ENCODE data around the gene SELENOH.

The SELENOH gene

DNA sequence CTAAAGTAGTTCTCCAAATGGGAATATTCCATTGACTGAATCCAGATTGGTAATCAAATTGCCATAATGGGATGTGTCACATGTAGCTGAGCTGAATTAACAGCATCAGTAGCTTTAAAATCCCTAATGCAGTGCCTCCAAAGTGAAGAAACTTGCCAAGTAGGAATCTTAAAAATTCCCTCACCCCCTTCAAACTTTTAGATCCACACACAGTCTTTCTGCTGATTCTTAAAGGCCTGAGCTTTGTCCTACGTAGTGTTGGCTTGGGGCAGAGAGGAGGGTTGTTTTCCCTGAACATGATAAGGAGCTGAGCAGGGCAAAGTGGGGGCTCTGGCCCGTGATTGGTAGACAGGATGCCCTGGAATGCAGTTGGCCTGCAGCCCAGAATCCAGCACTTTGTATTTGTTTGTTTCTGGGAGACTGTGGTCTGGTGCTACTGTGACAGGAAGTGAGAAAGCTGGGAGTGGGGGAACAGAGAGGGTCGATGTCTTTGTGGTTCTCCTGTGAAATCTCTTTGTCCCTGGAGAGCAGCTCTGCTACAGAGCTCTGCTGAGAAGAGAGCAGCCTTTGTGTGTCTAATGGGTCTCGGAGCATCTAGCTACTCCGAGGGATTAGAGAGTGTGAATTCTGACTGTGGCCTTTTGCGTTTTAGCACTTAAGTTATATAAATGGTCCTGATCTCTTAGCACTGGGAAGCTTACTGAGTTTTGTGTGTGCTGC, 37.2 kb downstream of the SELENOH start:
- H2AFZ ChIP-seq (ENCODE audit: low read length), result no peak overlapping the region
- no peaks in the 10 kb centered on the region for H3K27me3 ChIP-seq (replicated peaks; ENCODE audit: insufficient read depth, low read length)
- no peak overlapping the region for H3K4me2 ChIP-seq (ENCODE audit: low read depth, low read length)
- no peaks in the 10 kb centered on the region for H3K9me2 ChIP-seq (replicated peaks; ENCODE audit: insufficient read depth, low read length)
- no peaks in the 10 kb centered on the region for H3K4me1 ChIP-seq (ENCODE audit: low read length)
- no peaks in the 10 kb centered on the region for H3F3A ChIP-seq (ENCODE audit: insufficient read depth, low read length)
- no peak for DNase-seq
- H3K79me2 ChIP-seq (ENCODE audit: low read length), result no peaks in the 10 kb centered on the region
- H3K4me3 ChIP-seq (ENCODE audit: low read length), result no peak overlapping the region
- no peaks in the 10 kb centered on the region for H4K20me1 ChIP-seq (ENCODE audit: insufficient read depth, low read length)
- H3K27ac ChIP-seq (ENCODE audit: low read length), result no peak overlapping the region
- no peaks in the 10 kb centered on the region for H3K36me3 ChIP-seq (replicated peaks; ENCODE audit: insufficient read depth, low read length)
- TF ChIP-seq EZH2 (optimal IDR thresholded peaks at IDR 0.05; ENCODE audit: low read depth, low read length) (no peak), EZH2phosphoT487 (IDR thresholded peaks at IDR 0.05; ENCODE audit: low read length) (no peak)
- TF ChIP-seq, protein P1, sequence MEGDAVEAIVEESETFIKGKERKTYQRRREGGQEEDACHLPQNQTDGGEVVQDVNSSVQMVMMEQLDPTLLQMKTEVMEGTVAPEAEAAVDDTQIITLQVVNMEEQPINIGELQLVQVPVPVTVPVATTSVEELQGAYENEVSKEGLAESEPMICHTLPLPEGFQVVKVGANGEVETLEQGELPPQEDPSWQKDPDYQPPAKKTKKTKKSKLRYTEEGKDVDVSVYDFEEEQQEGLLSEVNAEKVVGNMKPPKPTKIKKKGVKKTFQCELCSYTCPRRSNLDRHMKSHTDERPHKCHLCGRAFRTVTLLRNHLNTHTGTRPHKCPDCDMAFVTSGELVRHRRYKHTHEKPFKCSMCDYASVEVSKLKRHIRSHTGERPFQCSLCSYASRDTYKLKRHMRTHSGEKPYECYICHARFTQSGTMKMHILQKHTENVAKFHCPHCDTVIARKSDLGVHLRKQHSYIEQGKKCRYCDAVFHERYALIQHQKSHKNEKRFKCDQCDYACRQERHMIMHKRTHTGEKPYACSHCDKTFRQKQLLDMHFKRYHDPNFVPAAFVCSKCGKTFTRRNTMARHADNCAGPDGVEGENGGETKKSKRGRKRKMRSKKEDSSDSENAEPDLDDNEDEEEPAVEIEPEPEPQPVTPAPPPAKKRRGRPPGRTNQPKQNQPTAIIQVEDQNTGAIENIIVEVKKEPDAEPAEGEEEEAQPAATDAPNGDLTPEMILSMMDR (IDR thresholded peaks at IDR 0.05; ENCODE audit: low read length), result no peak
- H3K9me3 ChIP-seq (replicated peaks; ENCODE audit: insufficient read depth, low read length), result no peaks in the 10 kb centered on the region
- H3K9ac ChIP-seq (ENCODE audit: low read length), result no peak overlapping the region

DNA sequence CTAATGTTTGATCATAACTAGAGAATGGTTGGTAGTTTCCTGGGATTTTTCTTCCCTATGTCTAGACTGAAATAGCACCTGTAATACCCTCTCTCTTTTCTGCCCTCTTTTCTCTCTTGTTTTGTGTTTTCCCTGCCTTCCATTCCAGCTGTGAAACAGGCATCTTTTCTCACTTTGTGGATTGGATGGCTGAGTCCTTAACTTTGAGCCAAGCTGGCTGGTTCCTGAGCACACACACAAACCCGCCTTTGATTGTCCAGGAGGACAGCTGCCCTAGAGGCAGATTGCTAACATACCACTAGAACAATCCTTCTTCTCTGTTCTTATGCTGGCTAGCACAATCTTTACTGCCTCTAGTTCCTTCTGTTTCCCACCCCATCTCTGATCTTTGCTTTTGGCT, 38.0 kb downstream of the SELENOH start:
- DNase-seq, result no peak
- no peak overlapping the region for H3K27ac ChIP-seq (ENCODE audit: low read length)

DNA sequence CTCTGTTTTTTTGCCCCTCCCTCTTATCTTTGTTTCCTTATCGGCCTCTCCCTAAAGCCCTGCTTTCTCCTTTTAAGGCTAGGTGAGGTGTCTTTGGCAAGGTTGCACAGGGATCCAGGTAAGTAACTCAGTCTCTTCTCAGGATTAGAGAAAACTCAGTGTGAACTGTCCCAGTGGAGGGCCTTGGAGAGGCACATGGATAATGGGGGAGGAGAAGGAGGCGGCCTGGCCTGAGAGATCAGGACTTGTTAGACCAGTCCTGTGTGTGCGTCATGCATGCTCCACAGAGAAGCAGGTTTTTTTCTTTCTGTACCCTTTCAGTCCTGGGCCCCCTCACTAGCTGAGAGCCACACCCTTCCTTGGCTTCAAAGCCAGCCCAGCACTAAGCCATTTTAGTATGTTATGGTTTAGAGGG, 40.2 kb downstream of the SELENOH start:
- Histone ChIP-seq H2AFZ (ENCODE audit: low read length) (no peak overlapping the region), H3K36me3 (replicated peaks; ENCODE audit: insufficient read depth, low read length) (no peaks in the 10 kb centered on the region), H3F3A (ENCODE audit: insufficient read depth, low read length) (no peaks in the 10 kb centered on the region), H4K20me1 (ENCODE audit: insufficient read depth, low read length) (no peaks in the 10 kb centered on the region), H3K4me3 (ENCODE audit: low read length) (no peak overlapping the region), H3K9me3 (replicated peaks; ENCODE audit: insufficient read depth, low read length) (no peaks in the 10 kb centered on the region), H3K4me1 (ENCODE audit: low read length) (no peaks in the 10 kb centered on the region), H3K27me3 (replicated peaks; ENCODE audit: insufficient read depth, low read length) (no peaks in the 10 kb centered on the region), H3K79me2 (ENCODE audit: low read length) (no peaks in the 10 kb centered on the region), H3K9ac (ENCODE audit: low read length) (no peak overlapping the region), H3K4me2 (ENCODE audit: low read depth, low read length) (no peak overlapping the region), H3K27ac (ENCODE audit: low read length) (no peak overlapping the region), H3K9me2 (replicated peaks; ENCODE audit: insufficient read depth, low read length) (no peaks in the 10 kb centered on the region)
- TF ChIP-seq EZH2 (optimal IDR thresholded peaks at IDR 0.05; ENCODE audit: low read depth, low read length) (no peak), EZH2phosphoT487 (IDR thresholded peaks at IDR 0.05; ENCODE audit: low read length) (no peak)
- DNase-seq, result no peak

More for the DNA sequence above, 38.0 kb downstream of the SELENOH start:
- Histone ChIP-seq H3K9me3 (replicated peaks; ENCODE audit: insufficient read depth, low read length) (no peaks in the 10 kb centered on the region), H3K4me1 (ENCODE audit: low read length) (no peaks in the 10 kb centered on the region), H3K9ac (ENCODE audit: low read length) (no peak overlapping the region), H4K20me1 (ENCODE audit: insufficient read depth, low read length) (no peaks in the 10 kb centered on the region), H3K27me3 (replicated peaks; ENCODE audit: insufficient read depth, low read length) (no peaks in the 10 kb centered on the region), H3K36me3 (replicated peaks; ENCODE audit: insufficient read depth, low read length) (no peaks in the 10 kb centered on the region), H3K9me2 (replicated peaks; ENCODE audit: insufficient read depth, low read length) (no peaks in the 10 kb centered on the region), H2AFZ (ENCODE audit: low read length) (no peak overlapping the region), H3F3A (ENCODE audit: insufficient read depth, low read length) (no peaks in the 10 kb centered on the region), H3K4me3 (ENCODE audit: low read length) (no peak overlapping the region), H3K4me2 (ENCODE audit: low read depth, low read length) (no peak overlapping the region), H3K79me2 (ENCODE audit: low read length) (no peaks in the 10 kb centered on the region)
- TF ChIP-seq, protein P1 (IDR thresholded peaks at IDR 0.05; ENCODE audit: low read length), result no peak
- TF ChIP-seq EZH2phosphoT487 (IDR thresholded peaks at IDR 0.05; ENCODE audit: low read length) (no peak), EZH2 (optimal IDR thresholded peaks at IDR 0.05; ENCODE audit: low read depth, low read length) (no peak)

DNA sequence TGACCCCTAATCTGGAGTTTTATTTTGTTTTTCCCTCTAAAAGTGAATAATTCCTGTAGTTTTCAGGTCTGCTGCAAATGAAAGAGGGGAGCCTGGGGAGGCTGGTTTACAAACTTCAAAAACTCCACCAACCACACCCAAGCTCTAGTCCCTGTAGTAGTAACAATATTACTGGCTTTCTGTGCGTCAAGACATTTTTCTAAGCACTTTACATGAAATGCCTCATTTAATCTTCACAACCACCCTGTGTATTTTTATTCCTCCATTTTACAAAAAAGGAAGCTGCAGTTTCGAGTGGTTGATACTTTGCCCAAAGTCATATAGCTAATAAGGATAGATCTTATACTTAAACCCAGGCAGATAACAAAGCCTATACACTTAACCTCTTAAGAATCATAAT, 43.8 kb downstream of the SELENOH start:
- Histone ChIP-seq H2AFZ (ENCODE audit: low read length) (no peak overlapping the region), H3K36me3 (replicated peaks; ENCODE audit: insufficient read depth, low read length) (no peaks in the 10 kb centered on the region), H3K4me2 (ENCODE audit: low read depth, low read length) (no peak overlapping the region), H3K4me1 (ENCODE audit: low read length) (no peaks in the 10 kb centered on the region), H3K4me3 (ENCODE audit: low read length) (no peak overlapping the region), H3K27me3 (replicated peaks; ENCODE audit: insufficient read depth, low read length) (no peaks in the 10 kb centered on the region), H3K79me2 (ENCODE audit: low read length) (no peaks in the 10 kb centered on the region), H3K27ac (ENCODE audit: low read length) (no peak overlapping the region), H3K9me3 (replicated peaks; ENCODE audit: insufficient read depth, low read length) (no peaks in the 10 kb centered on the region), H4K20me1 (ENCODE audit: insufficient read depth, low read length) (no peaks in the 10 kb centered on the region), H3K9ac (ENCODE audit: low read length) (no peak overlapping the region), H3F3A (ENCODE audit: insufficient read depth, low read length) (no peaks in the 10 kb centered on the region), H3K9me2 (replicated peaks; ENCODE audit: insufficient read depth, low read length) (no peaks in the 10 kb centered on the region)
- DNase-seq, result no peak
- TF ChIP-seq EZH2 (optimal IDR thresholded peaks at IDR 0.05; ENCODE audit: low read depth, low read length) (no peak), EZH2phosphoT487 (IDR thresholded peaks at IDR 0.05; ENCODE audit: low read length) (no peak)
- TF ChIP-seq, protein P1 (IDR thresholded peaks at IDR 0.05; ENCODE audit: low read length), result no peak
